Measurements from ENCODE around the gene MSH3.

GRCh38 chr5:80736730-80737129, 82.3 kb downstream of the MSH3 start:
- TF ChIP-seq CTCF (IDR thresholded peaks at IDR 0.05) (no peak), POLR2AphosphoS5 (IDR thresholded peaks at IDR 0.05) (no peak)

Measured in stomach (tissue), 4 donors.